GM18870 (cell line): ENCODE results near the gene ACTRT3.
"Not testable (repeated sequence)": the region's sequence is repeated elsewhere in the genome, so short reads cannot be mapped to it uniquely, and the experiment has no call there.

Experiments
- ATAC-seq: cut with Tn5 transposase; IDR thresholded peaks from one replicate; pipeline ENCODE4 v1.9.1; 2021; ENCODE audit warnings: moderate library complexity; ENCODE audit not compliant: unreplicated experiment

ACTRT3 gene

DNA sequence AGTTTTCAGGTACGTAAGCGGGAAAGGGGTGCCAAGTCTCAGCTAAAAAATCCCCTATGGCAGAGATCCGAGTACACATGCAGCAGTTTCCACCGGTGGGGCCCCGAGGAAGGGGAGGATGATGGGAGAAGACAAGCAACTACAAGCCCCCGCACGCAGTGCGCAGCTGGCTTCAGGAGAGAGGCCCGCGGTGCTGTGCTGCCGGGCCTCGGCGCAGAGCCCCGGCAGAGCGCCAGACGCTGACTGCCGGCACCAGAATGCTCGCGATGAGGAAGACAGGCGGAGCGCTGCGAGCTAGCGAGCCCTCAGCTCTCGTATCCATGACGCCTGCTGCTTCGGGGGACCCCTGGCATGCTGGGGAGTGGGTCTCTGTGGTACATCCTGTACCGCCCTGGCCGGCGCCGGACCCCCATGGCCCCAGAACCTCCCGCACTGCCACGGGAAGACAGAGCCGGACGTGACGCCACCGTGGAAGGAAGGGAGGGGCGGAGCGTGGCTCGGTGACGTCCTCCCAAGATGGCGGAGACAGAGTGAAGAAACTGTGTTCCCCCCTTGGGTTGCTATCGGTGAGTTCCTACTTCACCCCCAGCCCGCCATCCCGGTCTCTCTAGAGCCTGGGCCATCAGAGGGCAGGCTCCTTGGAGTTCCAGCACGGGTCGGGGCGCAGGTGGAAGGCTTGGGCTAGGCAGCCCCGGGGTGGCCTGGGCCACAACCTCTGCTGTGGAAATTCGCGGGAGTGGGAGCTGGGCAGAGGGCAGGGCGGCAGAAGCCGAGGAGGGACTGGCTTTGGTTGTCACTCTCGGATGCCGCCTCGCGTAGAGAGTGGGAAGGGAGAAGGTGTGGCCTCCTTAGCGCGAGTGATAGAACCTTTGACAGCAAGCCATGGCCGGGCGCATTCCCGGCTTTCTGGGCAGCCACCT lies 3.8 kb upstream of the ACTRT3 start, which contains the start of gene MYNN:
MYNN (plus strand) TSS at position 500 of the 920 bp plus-strand sequence. CDS start 900 bp downstream, outside the sequence.
- peak; percentile 78 for ATAC-seq

- peak; percentile 9 for ATAC-seq
Measured at GRCh38 chr3:169772305-169772896, 3.0 kb upstream of the ACTRT3 start.

DNA sequence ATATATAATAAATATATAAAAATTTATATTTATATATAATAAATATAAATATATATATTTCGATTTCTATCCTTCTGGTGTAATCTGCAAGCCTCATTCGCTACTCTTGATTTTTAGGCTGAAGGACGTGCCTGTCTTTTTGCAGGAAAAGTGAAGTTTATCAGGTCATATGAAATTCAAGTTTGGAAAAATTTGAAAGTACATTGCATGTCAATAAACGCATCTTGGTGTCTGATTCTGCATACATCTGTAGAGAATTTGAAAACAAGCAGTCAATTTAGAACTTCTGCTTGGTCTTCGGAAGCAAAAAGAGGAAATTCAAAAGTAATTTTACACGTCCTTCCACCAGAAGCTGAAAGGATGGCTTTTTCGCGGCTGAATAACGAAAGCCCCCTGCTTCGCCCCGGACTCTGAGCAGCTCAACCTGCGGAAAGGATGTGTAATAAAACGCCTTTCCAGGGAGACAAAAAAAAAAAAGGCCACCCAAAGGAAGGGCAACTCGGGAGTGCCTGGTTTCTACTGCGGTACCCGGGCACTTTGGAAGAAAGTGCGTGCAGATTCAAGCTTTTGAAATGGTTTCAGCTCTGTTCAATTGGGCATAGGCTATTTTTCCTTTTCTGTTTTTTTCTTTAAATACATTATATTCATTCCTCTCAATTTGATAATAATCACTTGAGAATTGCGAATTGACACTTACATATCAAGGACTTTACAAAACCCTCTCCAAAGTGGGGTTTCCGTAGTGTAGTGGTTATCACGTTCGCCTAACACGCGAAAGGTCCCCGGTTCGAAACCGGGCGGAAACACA lies 2.3 kb upstream of the ACTRT3 start:
- ATAC-seq, result peak; percentile 26

GRCh38 chr3:169764882-169765612 lies 4.3 kb downstream of the ACTRT3 start, which contains the start of gene TERC:
TSS of gene TERC (minus strand) at chr3:169765060.
- peak; percentile 49 for ATAC-seq

GRCh38 chr3:169764312-169764881 lies 5.0 kb downstream of the ACTRT3 start:
- ATAC-seq, result peak; percentile 37

DNA sequence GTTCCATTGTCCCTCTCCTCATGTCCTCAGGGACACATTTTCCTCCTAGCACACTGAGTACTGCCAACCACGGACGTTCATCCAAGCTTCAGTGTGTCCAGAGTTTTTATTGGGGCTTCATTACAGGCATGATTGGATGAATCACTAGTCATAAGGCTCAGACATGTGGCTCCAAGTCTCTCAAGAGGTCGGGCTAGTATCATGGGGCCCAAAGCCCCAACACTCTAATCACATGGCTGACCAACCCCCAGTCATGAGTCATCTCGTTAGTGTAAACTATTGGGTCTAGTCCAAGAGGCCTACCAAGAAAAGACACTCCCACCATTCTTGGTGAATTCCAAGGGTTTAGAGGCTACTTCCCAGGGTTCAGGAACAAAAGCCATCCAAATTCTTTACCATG lies 8.9 kb downstream of the ACTRT3 start:
- ATAC-seq, result no peak

GRCh38 chr3:169759256-169759655 lies 10.1 kb downstream of the ACTRT3 start:
- ATAC-seq, result peak; percentile 80

DNA sequence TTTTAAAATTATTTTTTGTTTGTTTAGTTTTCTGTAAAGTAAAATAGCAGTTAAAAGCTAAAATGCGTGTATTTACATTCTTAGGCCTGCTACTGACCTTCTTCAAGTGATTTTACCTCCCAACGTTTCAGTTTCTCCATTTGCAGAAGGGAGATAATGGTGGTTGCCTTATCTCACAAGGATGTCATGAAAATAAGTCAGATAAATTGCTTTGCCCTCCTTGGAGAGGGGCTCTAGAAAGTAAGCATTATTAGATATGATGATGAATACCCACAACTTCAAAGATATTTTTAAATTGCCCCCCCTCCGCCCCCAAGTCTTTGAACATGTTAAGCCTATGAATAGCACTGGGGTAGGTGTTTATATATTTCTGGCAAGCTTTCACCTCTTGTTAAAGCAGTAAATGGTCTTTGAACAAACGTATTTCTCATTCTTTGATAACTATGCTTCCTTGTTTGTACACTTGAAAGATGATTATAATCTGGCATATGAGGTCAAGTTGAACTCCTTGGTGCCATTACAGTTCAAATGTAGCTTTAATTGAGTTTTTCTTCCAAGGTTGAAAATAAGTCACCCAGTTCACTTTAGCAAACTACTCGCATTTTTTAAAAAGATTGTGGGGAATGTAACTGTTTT lies 10.9 kb downstream of the ACTRT3 start:
- ATAC-seq, result no peak

- no peak for ATAC-seq
Measured at GRCh38 chr3:169755488-169755887, 13.9 kb downstream of the ACTRT3 start.

DNA sequence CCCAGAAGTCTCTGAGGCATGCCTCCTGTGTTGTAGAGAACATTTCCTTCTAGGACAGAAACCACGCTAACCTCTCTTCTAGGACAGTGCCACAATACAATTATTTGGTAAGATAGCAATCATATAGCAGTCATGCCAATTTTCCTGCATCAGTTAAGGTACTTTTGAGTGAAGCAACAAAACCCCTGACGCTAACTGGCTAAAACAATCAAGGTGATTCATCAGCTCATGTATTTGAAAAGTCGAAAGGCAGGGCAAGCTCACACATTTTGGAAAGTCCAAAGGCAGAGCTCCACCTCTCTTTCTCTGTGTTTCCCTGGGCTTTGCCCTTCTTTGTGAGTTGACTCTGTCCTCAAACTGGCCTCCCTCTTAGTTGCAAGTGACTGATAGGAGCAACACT lies 14.7 kb downstream of the ACTRT3 start:
- no peak for ATAC-seq

DNA sequence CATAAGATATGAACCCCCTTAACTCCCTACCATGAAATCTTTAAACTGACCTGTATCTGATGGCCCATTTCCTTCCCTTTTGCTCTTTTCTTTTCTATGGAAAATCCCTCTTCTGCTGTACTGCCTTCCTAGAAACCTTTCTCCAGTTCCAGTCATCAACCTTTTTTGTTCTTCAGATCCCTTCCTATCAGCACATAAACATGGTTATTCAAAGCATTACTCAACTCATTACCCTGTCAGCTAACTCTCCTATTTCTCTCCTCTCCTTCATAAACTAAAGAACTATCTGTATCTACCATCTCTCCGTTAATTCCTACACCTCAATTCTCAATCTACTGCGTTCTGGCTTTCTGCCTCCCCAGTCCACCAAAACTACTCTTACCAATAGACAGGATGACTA lies 17.5 kb downstream of the ACTRT3 start:
- ATAC-seq, result no peak

DNA sequence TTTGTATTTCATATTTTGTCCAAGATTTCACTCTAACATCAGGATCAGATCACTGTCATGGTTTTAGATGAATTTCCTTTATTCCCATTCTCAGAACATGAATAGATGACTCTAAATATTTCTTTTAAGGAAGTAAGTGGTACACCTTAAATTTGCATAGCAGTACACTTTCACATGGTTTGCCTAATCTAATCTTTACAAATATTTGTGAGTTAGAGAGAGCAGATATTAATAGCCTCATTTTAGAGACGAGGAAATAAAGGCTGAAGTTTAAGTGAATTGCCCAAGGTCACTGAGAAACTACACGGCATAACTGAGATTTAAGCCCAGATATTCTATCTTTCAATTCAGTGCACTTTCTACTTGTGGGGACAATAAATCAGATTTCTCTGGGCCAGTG lies 18.7 kb downstream of the ACTRT3 start:
- no peak for ATAC-seq

- no peak for ATAC-seq
Measured at GRCh38 chr3:169748670-169749069, 20.7 kb downstream of the ACTRT3 start.

- no peak for ATAC-seq
Measured at GRCh38 chr3:169746924-169747323, 22.4 kb downstream of the ACTRT3 start.

- ATAC-seq, result no peak
Measured at GRCh38 chr3:169744366-169745054, 24.9 kb downstream of the ACTRT3 start.

DNA sequence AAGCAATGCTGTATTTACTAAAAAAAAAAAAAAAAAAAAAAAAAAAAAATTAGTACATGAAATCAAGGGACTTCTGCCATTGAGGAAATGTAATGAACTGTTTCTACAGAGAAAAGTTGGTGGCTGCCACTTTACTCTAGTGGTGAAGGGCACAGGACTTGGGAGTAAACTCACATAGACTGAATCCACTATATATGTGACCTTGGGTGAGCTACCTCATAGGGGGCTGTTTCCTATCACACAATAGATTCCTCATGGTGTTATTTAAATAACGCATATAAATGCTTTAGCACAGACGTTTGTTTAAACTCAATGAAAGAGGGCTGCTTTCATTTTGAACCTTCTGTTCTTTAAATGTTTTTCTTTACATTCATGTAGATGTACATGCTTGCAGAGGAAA lies 30.3 kb downstream of the ACTRT3 start:
- no peak for ATAC-seq

GRCh38 chr3:169731857-169732256 lies 37.5 kb downstream of the ACTRT3 start:
- not testable (repeated sequence) for ATAC-seq

- no peak for ATAC-seq
Measured at GRCh38 chr3:169722724-169723123, 46.6 kb downstream of the ACTRT3 start.

DNA sequence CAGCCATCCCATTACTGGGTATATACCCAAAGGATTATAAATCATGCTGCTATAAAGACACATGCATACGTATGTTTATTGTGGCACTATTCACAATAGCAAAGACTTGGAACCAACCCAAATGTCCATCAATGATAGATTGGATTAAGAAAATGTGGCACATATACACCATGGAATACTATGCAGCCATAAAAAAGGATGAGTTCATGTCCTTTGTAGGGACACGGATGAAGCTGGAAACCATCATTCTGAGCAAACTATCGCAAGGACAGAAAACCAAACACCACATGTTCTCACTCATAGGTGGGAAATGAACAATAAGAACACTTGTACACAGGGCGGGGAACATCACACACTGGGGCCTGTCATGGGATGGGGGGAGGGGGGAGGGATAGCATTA lies 50.9 kb downstream of the ACTRT3 start:
- not testable (repeated sequence) for ATAC-seq
